ENCODE measurements around the gene REXO4. TPM values are rescaled to one million over a fixed set of nuclear protein-coding genes. Genes with fewer than 3 reads are reported as not detected.

Gene REXO4
- total and polyA plus RNA-seq, 9 of the 15 experiments (the other 6 are each of a cell fraction or from before 2014, with no cell fraction given): 3.4 to 72.9 (median 31.1) TPM

DNA sequence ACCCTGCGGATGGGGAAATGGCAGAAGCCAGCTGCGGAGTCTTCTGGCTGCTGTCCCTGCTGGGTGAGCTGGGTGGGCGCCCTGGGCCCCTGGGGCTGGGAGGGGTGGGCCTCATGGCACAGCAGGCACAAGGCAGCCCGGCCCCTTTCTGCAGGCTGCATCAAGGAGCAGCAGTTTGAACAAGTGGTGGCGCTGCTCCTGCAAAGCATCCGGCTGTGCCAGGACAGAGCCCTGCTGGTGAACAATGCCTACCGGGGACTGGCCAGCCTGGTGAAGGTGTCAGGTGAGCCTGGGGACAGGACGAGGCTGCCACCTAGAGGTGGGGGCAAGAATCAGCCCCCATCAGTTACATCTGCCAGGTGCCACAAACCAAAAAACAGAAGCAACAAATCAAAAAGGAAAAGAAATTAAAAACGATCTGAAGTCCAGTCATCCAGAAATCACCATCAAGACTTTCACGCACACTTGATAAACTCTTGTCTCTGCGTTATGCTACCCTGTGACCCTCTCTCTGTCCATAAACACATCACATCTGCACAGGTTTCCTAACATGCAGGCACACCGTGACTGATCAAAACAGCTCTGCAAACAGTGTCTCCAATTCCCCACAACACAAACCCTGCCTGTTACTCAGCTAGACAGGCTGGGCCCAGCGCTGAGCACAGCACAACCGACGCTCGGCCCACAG lies 13.9 kb downstream of the REXO4 start (continued):
- TF ChIP-seq ZNF324 (CRISPR knock-in tag; IDR thresholded peaks at IDR 0.05) (no peak), STAG1 (CRISPR knock-in tag; IDR thresholded peaks at IDR 0.05; ENCODE audit: borderline replicate concordance) (peak; percentile 42; the same call in 1 of the 2 replicates), ZNF12 (CRISPR knock-in tag; IDR thresholded peaks at IDR 0.05) (no peak), RAD21 (CRISPR knock-in tag; conservative IDR thresholded peaks at IDR 0.05 in 1 of 2, IDR thresholded peaks at IDR 0.05 in 1 of 2) (peak; percentile 39 to 62; a peak in 3 of 4 replicates), DACH1 (IDR thresholded peaks at IDR 0.05; ENCODE audit: partially characterized antibody) (no peak), CC2D1A (IDR thresholded peaks at IDR 0.05) (no peak), SMAD4 (CRISPR knock-in tag; conservative IDR thresholded peaks at IDR 0.05) (no peak), PRMT5 (CRISPR knock-in tag; IDR thresholded peaks at IDR 0.05) (no peak), GTF2A2 (tag; IDR thresholded peaks at IDR 0.05) (no peak), ZNF444 (CRISPR knock-in tag; IDR thresholded peaks at IDR 0.05) (no peak), RBFOX2 (IDR thresholded peaks at IDR 0.05; ENCODE audit: low read depth, low read length) (0 out of 2 replicates have a peak, but pooled peaks have one; percentile 5), ARHGAP35 (IDR thresholded peaks at IDR 0.05; ENCODE audit: partially characterized antibody) (no peak), PHF20 (IDR thresholded peaks at IDR 0.05; ENCODE audit: partially characterized antibody) (no peak), SMC3 (conservative IDR thresholded peaks at IDR 0.05; ENCODE audit: insufficient read depth, low read depth, low read length) (peak; percentile 37; the same call in 1 of the 2 replicates), YBX1 (IDR thresholded peaks at IDR 0.05) (no peak)
- TF ChIP-seq, protein P1, sequence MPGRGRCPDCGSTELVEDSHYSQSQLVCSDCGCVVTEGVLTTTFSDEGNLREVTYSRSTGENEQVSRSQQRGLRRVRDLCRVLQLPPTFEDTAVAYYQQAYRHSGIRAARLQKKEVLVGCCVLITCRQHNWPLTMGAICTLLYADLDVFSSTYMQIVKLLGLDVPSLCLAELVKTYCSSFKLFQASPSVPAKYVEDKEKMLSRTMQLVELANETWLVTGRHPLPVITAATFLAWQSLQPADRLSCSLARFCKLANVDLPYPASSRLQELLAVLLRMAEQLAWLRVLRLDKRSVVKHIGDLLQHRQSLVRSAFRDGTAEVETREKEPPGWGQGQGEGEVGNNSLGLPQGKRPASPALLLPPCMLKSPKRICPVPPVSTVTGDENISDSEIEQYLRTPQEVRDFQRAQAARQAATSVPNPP (IDR thresholded peaks at IDR 0.05; ENCODE audit: borderline replicate concordance, insufficient read depth, insufficient read length): no peak
- TF ChIP-seq, protein P2, sequence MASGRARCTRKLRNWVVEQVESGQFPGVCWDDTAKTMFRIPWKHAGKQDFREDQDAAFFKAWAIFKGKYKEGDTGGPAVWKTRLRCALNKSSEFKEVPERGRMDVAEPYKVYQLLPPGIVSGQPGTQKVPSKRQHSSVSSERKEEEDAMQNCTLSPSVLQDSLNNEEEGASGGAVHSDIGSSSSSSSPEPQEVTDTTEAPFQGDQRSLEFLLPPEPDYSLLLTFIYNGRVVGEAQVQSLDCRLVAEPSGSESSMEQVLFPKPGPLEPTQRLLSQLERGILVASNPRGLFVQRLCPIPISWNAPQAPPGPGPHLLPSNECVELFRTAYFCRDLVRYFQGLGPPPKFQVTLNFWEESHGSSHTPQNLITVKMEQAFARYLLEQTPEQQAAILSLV (tag; IDR thresholded peaks at IDR 0.05): no peak
- TF ChIP-seq, protein P3, sequence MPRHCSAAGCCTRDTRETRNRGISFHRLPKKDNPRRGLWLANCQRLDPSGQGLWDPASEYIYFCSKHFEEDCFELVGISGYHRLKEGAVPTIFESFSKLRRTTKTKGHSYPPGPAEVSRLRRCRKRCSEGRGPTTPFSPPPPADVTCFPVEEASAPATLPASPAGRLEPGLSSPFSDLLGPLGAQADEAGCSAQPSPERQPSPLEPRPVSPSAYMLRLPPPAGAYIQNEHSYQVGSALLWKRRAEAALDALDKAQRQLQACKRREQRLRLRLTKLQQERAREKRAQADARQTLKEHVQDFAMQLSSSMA (CRISPR knock-in tag; IDR thresholded peaks at IDR 0.05): no peak
- TF ChIP-seq, protein P4, sequence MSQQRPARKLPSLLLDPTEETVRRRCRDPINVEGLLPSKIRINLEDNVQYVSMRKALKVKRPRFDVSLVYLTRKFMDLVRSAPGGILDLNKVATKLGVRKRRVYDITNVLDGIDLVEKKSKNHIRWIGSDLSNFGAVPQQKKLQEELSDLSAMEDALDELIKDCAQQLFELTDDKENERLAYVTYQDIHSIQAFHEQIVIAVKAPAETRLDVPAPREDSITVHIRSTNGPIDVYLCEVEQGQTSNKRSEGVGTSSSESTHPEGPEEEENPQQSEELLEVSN (IDR thresholded peaks at IDR 0.05; ENCODE audit: borderline replicate concordance in 1 of 2, extremely low read depth in 1 of 2, insufficient read depth in 1 of 2, insufficient read length in 1 of 2, low read depth in 1 of 2, low read length in 1 of 2, poor library complexity in 1 of 2, severe bottlenecking in 1 of 2): no peak
- TF ChIP-seq, protein P5, sequence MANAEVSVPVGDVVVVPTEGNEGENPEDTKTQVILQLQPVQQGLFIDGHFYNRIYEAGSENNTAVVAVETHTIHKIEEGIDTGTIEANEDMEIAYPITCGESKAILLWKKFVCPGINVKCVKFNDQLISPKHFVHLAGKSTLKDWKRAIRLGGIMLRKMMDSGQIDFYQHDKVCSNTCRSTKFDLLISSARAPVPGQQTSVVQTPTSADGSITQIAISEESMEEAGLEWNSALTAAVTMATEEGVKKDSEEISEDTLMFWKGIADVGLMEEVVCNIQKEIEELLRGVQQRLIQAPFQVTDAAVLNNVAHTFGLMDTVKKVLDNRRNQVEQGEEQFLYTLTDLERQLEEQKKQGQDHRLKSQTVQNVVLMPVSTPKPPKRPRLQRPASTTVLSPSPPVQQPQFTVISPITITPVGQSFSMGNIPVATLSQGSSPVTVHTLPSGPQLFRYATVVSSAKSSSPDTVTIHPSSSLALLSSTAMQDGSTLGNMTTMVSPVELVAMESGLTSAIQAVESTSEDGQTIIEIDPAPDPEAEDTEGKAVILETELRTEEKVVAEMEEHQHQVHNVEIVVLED (CRISPR knock-in tag; IDR thresholded peaks at IDR 0.05): no peak
- TF ChIP-seq, protein P6, sequence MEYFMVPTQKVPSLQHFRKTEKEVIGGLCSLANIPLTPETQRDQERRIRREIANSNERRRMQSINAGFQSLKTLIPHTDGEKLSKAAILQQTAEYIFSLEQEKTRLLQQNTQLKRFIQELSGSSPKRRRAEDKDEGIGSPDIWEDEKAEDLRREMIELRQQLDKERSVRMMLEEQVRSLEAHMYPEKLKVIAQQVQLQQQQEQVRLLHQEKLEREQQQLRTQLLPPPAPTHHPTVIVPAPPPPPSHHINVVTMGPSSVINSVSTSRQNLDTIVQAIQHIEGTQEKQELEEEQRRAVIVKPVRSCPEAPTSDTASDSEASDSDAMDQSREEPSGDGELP (CRISPR knock-in tag; IDR thresholded peaks at IDR 0.05; ENCODE audit: borderline replicate concordance): peak; percentile 48; the same call in 1 of the 2 replicates
